ENCODE data around the gene CRTC3. TPM values are rescaled to one million over a fixed set of nuclear protein-coding genes. Genes with fewer than 3 reads are reported as not detected.

CRTC3 gene
- total RNA-seq, 3 donors from 2014 or later (not counting 1 experiment from before 2014, with no cell fraction given) = 68.8 to 101 (median 92.4) TPM

- no peak overlapping the region for H3K27ac ChIP-seq (ENCODE audit: low read length)
- intact Hi-C loops (cut with micrococcal nuclease) = loop anchor here (10.0 kb wide), 1 partner anchor 279 kb away; no protein-coding TSS in a partner anchor
- H3K36me3 ChIP-seq (ENCODE audit: control insufficient read depth, insufficient read depth, low read length) = peaks cover 23% of the 10 kb centered on the region
- no peak overlapping the region for H3K4me3 ChIP-seq (ENCODE audit: low read length)
- Mint-ChIP-seq H3K27me3 (ENCODE audit: low read depth in 2 of 2) (no peaks in the 10 kb centered on the region), H3K36me3 (peaks cover 1% of the 10 kb centered on the region), H3K4me1 (peaks cover 9 to 11% of the 10 kb centered on the region in 2 donors), H3K4me3 (no peak overlapping the region), H3K27ac (peak overlapping the region; percentile 23 to 54), H3K9me3 (no peaks in the 10 kb centered on the region)
- DNase-seq (peak; percentile 26 to 66), ATAC-seq (peak; percentile 44 to 69 (median 57))
- peaks cover under 1% of the 10 kb centered on the region for H3K4me1 ChIP-seq (ENCODE audit: control insufficient read depth, insufficient read depth, low read length)
- TF ChIP-seq, protein P1, sequence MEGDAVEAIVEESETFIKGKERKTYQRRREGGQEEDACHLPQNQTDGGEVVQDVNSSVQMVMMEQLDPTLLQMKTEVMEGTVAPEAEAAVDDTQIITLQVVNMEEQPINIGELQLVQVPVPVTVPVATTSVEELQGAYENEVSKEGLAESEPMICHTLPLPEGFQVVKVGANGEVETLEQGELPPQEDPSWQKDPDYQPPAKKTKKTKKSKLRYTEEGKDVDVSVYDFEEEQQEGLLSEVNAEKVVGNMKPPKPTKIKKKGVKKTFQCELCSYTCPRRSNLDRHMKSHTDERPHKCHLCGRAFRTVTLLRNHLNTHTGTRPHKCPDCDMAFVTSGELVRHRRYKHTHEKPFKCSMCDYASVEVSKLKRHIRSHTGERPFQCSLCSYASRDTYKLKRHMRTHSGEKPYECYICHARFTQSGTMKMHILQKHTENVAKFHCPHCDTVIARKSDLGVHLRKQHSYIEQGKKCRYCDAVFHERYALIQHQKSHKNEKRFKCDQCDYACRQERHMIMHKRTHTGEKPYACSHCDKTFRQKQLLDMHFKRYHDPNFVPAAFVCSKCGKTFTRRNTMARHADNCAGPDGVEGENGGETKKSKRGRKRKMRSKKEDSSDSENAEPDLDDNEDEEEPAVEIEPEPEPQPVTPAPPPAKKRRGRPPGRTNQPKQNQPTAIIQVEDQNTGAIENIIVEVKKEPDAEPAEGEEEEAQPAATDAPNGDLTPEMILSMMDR (IDR thresholded peaks at IDR 0.05) = peak; percentile 70
- 89% methylated on average over 4 of the region's 4 CpGs for WGBS (ENCODE audit: insufficient coverage)
- no peaks in the 10 kb centered on the region for H3K9me3 ChIP-seq (ENCODE audit: control insufficient read depth, insufficient read depth, low read length)
- no peaks in the 10 kb centered on the region for H3K27me3 ChIP-seq (ENCODE audit: control insufficient read depth, insufficient read depth, low read length)
Observed at GRCh38 chr15:90603893-90604292, 74.2 kb downstream of the CRTC3 start.

- intact Hi-C loops (cut with micrococcal nuclease) = loop anchor here (10.0 kb wide), 1 partner anchor 282 kb away; no protein-coding TSS in a partner anchor
Observed at GRCh38 chr15:90606641-90607040, 76.9 kb downstream of the CRTC3 start.

GRCh38 chr15:90607361-90607760 lies 77.6 kb downstream of the CRTC3 start:
- Histone ChIP-seq H3K4me3 (ENCODE audit: low read length) (no peak overlapping the region), H3K27ac (ENCODE audit: low read length) (no peak overlapping the region), H3K27me3 (ENCODE audit: control insufficient read depth, insufficient read depth, low read length) (no peaks in the 10 kb centered on the region), H3K4me1 (ENCODE audit: control insufficient read depth, insufficient read depth, low read length) (no peaks in the 10 kb centered on the region), H3K9me3 (ENCODE audit: control insufficient read depth, insufficient read depth, low read length) (no peaks in the 10 kb centered on the region), H3K36me3 (ENCODE audit: control insufficient read depth, insufficient read depth, low read length) (peaks cover 32% of the 10 kb centered on the region)
- intact Hi-C loops (cut with micrococcal nuclease) = loop anchor here (10.0 kb wide), 1 partner anchor 283 kb away; no protein-coding TSS in a partner anchor
- no peak overlapping the region for H3K4me3 Mint-ChIP-seq
- H3K27ac Mint-ChIP-seq = no peak overlapping the region
- H3K36me3 Mint-ChIP-seq = peaks cover 11% of the 10 kb centered on the region
- H3K9me3 Mint-ChIP-seq = no peaks in the 10 kb centered on the region
- peaks cover 16 to 23% of the 10 kb centered on the region in 2 donors for H3K4me1 Mint-ChIP-seq
- 97% methylated on average over 9 of the region's 9 CpGs for WGBS (ENCODE audit: insufficient coverage)
- ATAC-seq (no peak), DNase-seq (no peak)
- TF ChIP-seq, protein P1 (IDR thresholded peaks at IDR 0.05) = no peak
- no peaks in the 10 kb centered on the region for H3K27me3 Mint-ChIP-seq (ENCODE audit: low read depth in 2 of 2)

More at GRCh38 chr15:90606641-90607040, 76.9 kb downstream of the CRTC3 start:
- Histone ChIP-seq H3K4me1 (ENCODE audit: control insufficient read depth, insufficient read depth, low read length) (no peaks in the 10 kb centered on the region), H3K36me3 (ENCODE audit: control insufficient read depth, insufficient read depth, low read length) (peaks cover 27% of the 10 kb centered on the region), H3K27me3 (ENCODE audit: control insufficient read depth, insufficient read depth, low read length) (no peaks in the 10 kb centered on the region), H3K9me3 (ENCODE audit: control insufficient read depth, insufficient read depth, low read length) (no peaks in the 10 kb centered on the region), H3K4me3 (ENCODE audit: low read length) (no peak overlapping the region), H3K27ac (ENCODE audit: low read length) (no peak overlapping the region)
- Mint-ChIP-seq H3K27me3 (ENCODE audit: low read depth in 2 of 2) (no peaks in the 10 kb centered on the region), H3K27ac (no peak overlapping the region), H3K9me3 (no peaks in the 10 kb centered on the region), H3K4me1 (peaks cover 16 to 22% of the 10 kb centered on the region in 2 donors), H3K36me3 (peaks cover 11% of the 10 kb centered on the region), H3K4me3 (no peak overlapping the region)
- DNase-seq (no peak), ATAC-seq (no peak)
- 92% methylated on average over 7 of the region's 7 CpGs for WGBS (ENCODE audit: insufficient coverage)
- TF ChIP-seq, protein P1 (IDR thresholded peaks at IDR 0.05) = no peak

All from natural killer cell (primary cell).